K562 (cell line): Measurements from ENCODE around the gene OBP2A. TPM values are rescaled to one million over a fixed set of nuclear protein-coding genes. Genes with fewer than 3 reads are reported as not detected.

Experiments used
- BCLAF1 ChIP-seq, 2 experiments: fragments of 450-650 bp in 1 of 2; IDR thresholded peaks; 2 replicates each; pipeline ENCODE4 v1.6.1; 2011 to 2017; ENCODE audit warnings: low read depth in 2 of 2, antibody characterized with exemption in 1 of 2, borderline replicate concordance in 1 of 2, low read length in 1 of 2, mild to moderate bottlenecking in 1 of 2, mixed read lengths in 1 of 2; ENCODE audit not compliant: control insufficient read depth in 1 of 2
- BHLHE40 ChIP-seq: IDR thresholded peaks from 2 replicates; pipeline ENCODE4 v1.6.1; 2011; ENCODE audit warnings: low read length, improper control_type of control experiment
- CBFA2T3 ChIP-seq: fragments of 450-650 bp; IDR thresholded peaks from 2 replicates; pipeline ENCODE4 v1.6.1; 2017
- CTBP1 ChIP-seq: fragments of 450-650 bp; IDR thresholded peaks from 2 replicates; pipeline ENCODE4 v1.6.1; 2016; ENCODE audit warnings: borderline replicate concordance
- EGR1 ChIP-seq: fragments of 450-650 bp; conservative IDR thresholded peaks from 2 replicates; pipeline ENCODE4 v1.6.1; 2017; ENCODE audit warnings: mild to moderate bottlenecking
- ETS1 ChIP-seq: conservative IDR thresholded peaks from 2 replicates; pipeline ENCODE4 v1.6.1; 2011; ENCODE audit warnings: low read depth, mild to moderate bottlenecking, low read length; ENCODE audit not compliant: control insufficient read depth
- KDM4B ChIP-seq, 2 experiments: fragments of 450-650 bp in 1 of 2; sonication (generic) in 1 of 2; IDR thresholded peaks; 2 replicates each; pipeline ENCODE4 v1.6.1; 2016 to 2017; ENCODE audit warnings: borderline replicate concordance in 2 of 2, antibody characterized with exemption in 1 of 2, low read depth in 1 of 2, mild to moderate bottlenecking in 1 of 2
- MCM2 ChIP-seq: fragments of 450-650 bp; IDR thresholded peaks from 2 replicates; pipeline ENCODE4 v1.6.1; 2017; ENCODE audit warnings: low read depth, mild to moderate bottlenecking
- MXI1 ChIP-seq: IDR thresholded peaks from 2 replicates; pipeline ENCODE4 v1.6.1; 2011; ENCODE audit warnings: low read depth, mild to moderate bottlenecking, improper control_type of control experiment, low read length
- MYNN ChIP-seq, 2 experiments: sonication (generic); formaldehyde crosslinking in 1 of 2; IDR thresholded peaks; 2 replicates each; pipeline versions ENCODE4 v1.5.0 to v1.6.1; 2016 to 2020; ENCODE audit warnings: antibody characterized with exemption in 1 of 2, missing genetic modification reagents in 1 of 2
- NCOA6 ChIP-seq: fragments of 450-650 bp; IDR thresholded peaks from 2 replicates; pipeline ENCODE4 v1.6.1; 2017; ENCODE audit warnings: mild to moderate bottlenecking
- NEUROD1 ChIP-seq: fragments of 150-350 bp; IDR thresholded peaks from 2 replicates; pipeline ENCODE4 v1.6.1; 2014; ENCODE audit warnings: borderline replicate concordance, low read length, low read depth; ENCODE audit not compliant: partially characterized antibody
- THAP7 ChIP-seq: fragments of 250-450 bp; sonication (Bioruptor Pico); IDR thresholded peaks from 2 replicates; pipeline ENCODE4 v1.5.0; 2021
- TSC22D4 ChIP-seq: fragments of 450-650 bp; IDR thresholded peaks from 2 replicates; pipeline ENCODE4 v1.6.1; 2016; ENCODE audit warnings: missing genetic modification characterization, missing biosample characterization, control low read depth
- YBX1 ChIP-seq: fragments of 450-650 bp; IDR thresholded peaks from 2 replicates; pipeline ENCODE4 v1.7.1; 2016; ENCODE audit warnings: mild to moderate bottlenecking
- ZBTB8A ChIP-seq: fragments of 450-650 bp; IDR thresholded peaks from 2 replicates; pipeline ENCODE4 v1.6.1; 2018; ENCODE audit warnings: mild to moderate bottlenecking, moderate library complexity; ENCODE audit not compliant: partially characterized antibody
- ZNF316 ChIP-seq: fragments of 450-650 bp; IDR thresholded peaks from 2 replicates; pipeline ENCODE4 v1.6.1; 2016
- ZNF592 ChIP-seq: fragments of 450-650 bp; IDR thresholded peaks from 2 replicates; pipeline ENCODE4 v1.6.1; 2017; ENCODE audit warnings: antibody characterized with exemption, mild to moderate bottlenecking
- ZNF785 ChIP-seq: fragments of 250-450 bp; sonication (Bioruptor Pico); IDR thresholded peaks from 2 replicates; pipeline ENCODE4 v1.4.0; 2020; ENCODE audit warnings: mild to moderate bottlenecking
- polyA plus RNA-seq, 8 experiments: library from polyadenylated mRNA; depleted of rRNA in 4 of 8; stranded (reverse) in 5 of 8; unstranded in 3 of 8; fragments of >200 nt; fragmentation: Nextera tagmentation in 2 of 8; fragmentation: Illumina TruSeq in 1 of 8; extraction: Ambion mirVana in 2 of 8; extraction: Trizol in 1 of 8; gene quantifications; 2 replicates each; pipeline versions ENCODE4 v1.2.1 to v1.2.3, GENCODE V29; 2011 to 2014; ENCODE audit warnings: inconsistent platforms in 1 of 8, missing spikeins in 1 of 8
- total RNA-seq, 7 experiments: library from RNA; depleted of rRNA in 6 of 7; stranded (reverse); fragments of >200 nt in 6 of 7; fragmentation: Illumina TruSeq in 2 of 7; extraction: Trizol in 2 of 7; gene quantifications; 2 replicates each; pipeline versions ENCODE4 v1.2.1 to v1.2.3, GENCODE V29; 2011 to 2021; ENCODE audit warnings: low replicate concordance in 1 of 7

The OBP2A gene
- total and polyA plus RNA-seq, 9 of the 15 experiments (the other 6 are each of a cell fraction or from before 2014, with no cell fraction given): not detected

GRCh38 chr9:135506327-135507103 lies 39.4 kb upstream of the OBP2A start (continued):
- TF ChIP-seq CBFA2T3 (peak; percentile 24; the same call in 1 of the 2 replicates), ZNF592 (peak; percentile 89), EGR1 (peak; percentile 77), BHLHE40 (peak; percentile 43; the same call in 1 of the 2 replicates), ZBTB8A (no peak), ETS1 (0 out of 2 replicates have a peak, but pooled peaks have one; percentile 3), TSC22D4 (tag) (no peak), ZNF316 (no peak), CTBP1 (peak; percentile 63; the same call in 1 of the 2 replicates), MYNN (IDR thresholded peaks at IDR 0.05) (peak; percentile 61; the same call in 1 of the 2 replicates), MYNN (CRISPR knock-in tag; IDR thresholded peaks at IDR 0.05) (no peak), MXI1 (no peak), MCM2 (no peak), THAP7 (CRISPR knock-in tag) (no peak), BCLAF1 (IDR thresholded peaks at IDR 0.05; ENCODE audit: borderline replicate concordance in 1 of 2, control insufficient read depth in 1 of 2, low read depth in 2 of 2, low read length in 1 of 2) (no peak), NEUROD1 (peak; percentile 51), YBX1 (no peak), ZNF785 (CRISPR knock-in tag) (no peak), NCOA6 (no peak), KDM4B (IDR thresholded peaks at IDR 0.05; ENCODE audit: borderline replicate concordance in 2 of 2, low read depth in 1 of 2) (peak in 1 of 2 experiments; percentile 68; a peak in 1 of 4 replicates)
